WTC11 (cell line): Measurements from ENCODE around the gene CAD. TPM values are rescaled to one million over a fixed set of nuclear protein-coding genes. Genes with fewer than 3 reads are reported as not detected.
A peak's percentile ranks its signal among the peaks of the same experiment; 100 is the strongest.

Source experiments
- ATAC-seq: fragments of 200-7000 bp; cut with Tn5 transposase; 2 replicates; pipeline ENCODE4 v1.10.0; 2021; ENCODE audit warnings: mild to moderate bottlenecking, moderate library complexity
- CTCF ChIA-PET: fragments of 300-600 bp; sonication (Branson Sonifier 250); formaldehyde crosslinking; loops from one replicate; lab custom pipeline; 2021; ENCODE audit warnings: antibody characterized with exemption; lab: Charles Lee
- POLR2A ChIA-PET: fragments of 350-600 bp; sonication (Branson Sonifier 250); formaldehyde crosslinking; loops from one replicate; lab custom pipeline; 2021; ENCODE audit warnings: antibody characterized with exemption; lab: Charles Lee
- DNase-seq: peaks from one replicate; pipeline ENCODE4 v3.0.0; 2021; ENCODE audit warnings: low spot score
- H3K27ac Mint-ChIP-seq: 2 replicates; pipeline ENCODE4 v1.8.0; 2021; ENCODE audit warnings: mixed read lengths
- H3K27me3 Mint-ChIP-seq: 2 replicates; pipeline ENCODE4 v1.8.0; 2021; ENCODE audit warnings: low read depth, mild to moderate bottlenecking, moderate library complexity, mixed read lengths
- H3K36me3 Mint-ChIP-seq: 2 replicates; pipeline ENCODE4 v1.8.0; 2021; ENCODE audit warnings: mixed read lengths
- H3K4me1 Mint-ChIP-seq: 2 replicates; pipeline ENCODE4 v1.8.0; 2022; ENCODE audit warnings: mixed read lengths
- H3K4me3 Mint-ChIP-seq: 2 replicates; pipeline ENCODE4 v1.8.0; 2021; ENCODE audit warnings: mild to moderate bottlenecking, moderate library complexity, mixed read lengths
- H3K9me3 Mint-ChIP-seq: 2 replicates; pipeline ENCODE4 v1.8.0; 2021; ENCODE audit warnings: mixed read lengths
- CREM ChIP-seq: sonication (generic); formaldehyde crosslinking; IDR thresholded peaks from 2 replicates; pipeline ENCODE4 v1.8.1; 2022; ENCODE audit warnings: mild to moderate bottlenecking, missing genetic modification reagents, moderate library complexity
- MXD4 ChIP-seq: fragments of 250-450 bp; sonication (Bioruptor Pico); IDR thresholded peaks from 2 replicates; pipeline ENCODE4 v1.8.0; 2021; ENCODE audit warnings: mild to moderate bottlenecking, moderate library complexity, borderline replicate concordance
- NFATC4 ChIP-seq: fragments of 250-450 bp; sonication (Bioruptor Pico); IDR thresholded peaks from 2 replicates; pipeline ENCODE4 v1.9.0; 2021; ENCODE audit warnings: mild to moderate bottlenecking
- SMAD4 ChIP-seq: sonication (generic); formaldehyde crosslinking; IDR thresholded peaks from 2 replicates; pipeline ENCODE4 v1.8.0; 2022; ENCODE audit warnings: mild to moderate bottlenecking, missing genetic modification reagents
- ZBTB21 ChIP-seq: sonication (generic); formaldehyde crosslinking; IDR thresholded peaks from 2 replicates; pipeline ENCODE4 v1.8.1; 2023; ENCODE audit warnings: mild to moderate bottlenecking, missing genetic modification reagents, borderline replicate concordance
- ZMAT4 ChIP-seq: fragments of 250-450 bp; sonication (Bioruptor Pico); IDR thresholded peaks from 2 replicates; pipeline ENCODE4 v1.9.0; 2021; ENCODE audit warnings: mild to moderate bottlenecking
- ZNF671 ChIP-seq: fragments of 250-450 bp; sonication (Bioruptor Pico); IDR thresholded peaks from 2 replicates; pipeline ENCODE4 v1.8.0; 2021; ENCODE audit warnings: mild to moderate bottlenecking
- total RNA-seq: library from RNA; stranded (reverse); gene quantifications from 3 replicates; pipeline ENCODE4 v1.2.3, GENCODE V29; 2021
- TF ChIP-seq, protein P1 (sequence below): fragments of 250-450 bp; sonication (Bioruptor Pico); IDR thresholded peaks from 2 replicates; pipeline ENCODE4 v1.9.0; 2021; ENCODE audit warnings: mild to moderate bottlenecking
- TF ChIP-seq, protein P2 (sequence below): sonication (generic); formaldehyde crosslinking; IDR thresholded peaks from 2 replicates; pipeline ENCODE4 v1.8.0; 2022; ENCODE audit warnings: mild to moderate bottlenecking, missing genetic modification reagents
- TF ChIP-seq, protein P3 (sequence below): fragments of 200-600 bp; IDR thresholded peaks from 2 replicates; pipeline ENCODE4 v1.8.0; 2022; ENCODE audit warnings: antibody characterized with exemption
- TF ChIP-seq, protein P4 (sequence below): sonication (generic); formaldehyde crosslinking; IDR thresholded peaks from 2 replicates; pipeline ENCODE4 v1.8.1; 2023; ENCODE audit warnings: mild to moderate bottlenecking, moderate library complexity, missing genetic modification reagents
- TF ChIP-seq, protein P5 (sequence below): sonication (generic); formaldehyde crosslinking; IDR thresholded peaks from 2 replicates; pipeline ENCODE4 v1.8.0; 2023; ENCODE audit warnings: mild to moderate bottlenecking, missing genetic modification reagents

CAD gene
- total RNA-seq, 1 experiment from 2014 or later = 178 TPM

GRCh38 chr2:27247893-27248292, 30.7 kb downstream of the CAD start:
- no peak for ATAC-seq
- POLR2A ChIA-PET = interaction anchor here (1.3 kb wide), 1 partner anchor 114 kb away, joined by 4 read pairs; the partner anchor contains the start of gene PREB

More at GRCh38 chr2:27247893-27248292, 30.7 kb downstream of the CAD start:
- no peak for DNase-seq
- CTCF ChIA-PET = interaction anchor here (2.2 to 5.5 kb wide), 3 partner anchors 33 to 54 kb away, joined by 22 to 106 read pairs (median 74); partner anchors contain the start of gene TRIM54
- peaks cover 16% of the 10 kb centered on the region for H3K36me3 Mint-ChIP-seq
- no peak overlapping the region for H3K4me3 Mint-ChIP-seq
- no peak overlapping the region for H3K27ac Mint-ChIP-seq
- H3K9me3 Mint-ChIP-seq = no peaks in the 10 kb centered on the region
- peaks cover 7% of the 10 kb centered on the region for H3K27me3 Mint-ChIP-seq
- H3K4me1 Mint-ChIP-seq = peaks cover 18% of the 10 kb centered on the region
- TF ChIP-seq CREM (CRISPR knock-in tag) (no peak), MXD4 (CRISPR knock-in tag) (no peak), ZNF671 (peak; percentile 78), ZBTB21 (CRISPR knock-in tag) (no peak), SMAD4 (CRISPR knock-in tag) (no peak), NFATC4 (peak; percentile 65), ZMAT4 (CRISPR knock-in tag) (no peak)
- TF ChIP-seq, protein P1, sequence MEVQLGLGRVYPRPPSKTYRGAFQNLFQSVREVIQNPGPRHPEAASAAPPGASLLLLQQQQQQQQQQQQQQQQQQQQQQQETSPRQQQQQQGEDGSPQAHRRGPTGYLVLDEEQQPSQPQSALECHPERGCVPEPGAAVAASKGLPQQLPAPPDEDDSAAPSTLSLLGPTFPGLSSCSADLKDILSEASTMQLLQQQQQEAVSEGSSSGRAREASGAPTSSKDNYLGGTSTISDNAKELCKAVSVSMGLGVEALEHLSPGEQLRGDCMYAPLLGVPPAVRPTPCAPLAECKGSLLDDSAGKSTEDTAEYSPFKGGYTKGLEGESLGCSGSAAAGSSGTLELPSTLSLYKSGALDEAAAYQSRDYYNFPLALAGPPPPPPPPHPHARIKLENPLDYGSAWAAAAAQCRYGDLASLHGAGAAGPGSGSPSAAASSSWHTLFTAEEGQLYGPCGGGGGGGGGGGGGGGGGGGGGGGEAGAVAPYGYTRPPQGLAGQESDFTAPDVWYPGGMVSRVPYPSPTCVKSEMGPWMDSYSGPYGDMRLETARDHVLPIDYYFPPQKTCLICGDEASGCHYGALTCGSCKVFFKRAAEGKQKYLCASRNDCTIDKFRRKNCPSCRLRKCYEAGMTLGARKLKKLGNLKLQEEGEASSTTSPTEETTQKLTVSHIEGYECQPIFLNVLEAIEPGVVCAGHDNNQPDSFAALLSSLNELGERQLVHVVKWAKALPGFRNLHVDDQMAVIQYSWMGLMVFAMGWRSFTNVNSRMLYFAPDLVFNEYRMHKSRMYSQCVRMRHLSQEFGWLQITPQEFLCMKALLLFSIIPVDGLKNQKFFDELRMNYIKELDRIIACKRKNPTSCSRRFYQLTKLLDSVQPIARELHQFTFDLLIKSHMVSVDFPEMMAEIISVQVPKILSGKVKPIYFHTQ (CRISPR knock-in tag) = 0 out of 2 replicates have a peak, but pooled peaks have one; percentile 5
- TF ChIP-seq, protein P2, sequence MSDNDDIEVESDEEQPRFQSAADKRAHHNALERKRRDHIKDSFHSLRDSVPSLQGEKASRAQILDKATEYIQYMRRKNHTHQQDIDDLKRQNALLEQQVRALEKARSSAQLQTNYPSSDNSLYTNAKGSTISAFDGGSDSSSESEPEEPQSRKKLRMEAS = no peak
- TF ChIP-seq, protein P3, sequence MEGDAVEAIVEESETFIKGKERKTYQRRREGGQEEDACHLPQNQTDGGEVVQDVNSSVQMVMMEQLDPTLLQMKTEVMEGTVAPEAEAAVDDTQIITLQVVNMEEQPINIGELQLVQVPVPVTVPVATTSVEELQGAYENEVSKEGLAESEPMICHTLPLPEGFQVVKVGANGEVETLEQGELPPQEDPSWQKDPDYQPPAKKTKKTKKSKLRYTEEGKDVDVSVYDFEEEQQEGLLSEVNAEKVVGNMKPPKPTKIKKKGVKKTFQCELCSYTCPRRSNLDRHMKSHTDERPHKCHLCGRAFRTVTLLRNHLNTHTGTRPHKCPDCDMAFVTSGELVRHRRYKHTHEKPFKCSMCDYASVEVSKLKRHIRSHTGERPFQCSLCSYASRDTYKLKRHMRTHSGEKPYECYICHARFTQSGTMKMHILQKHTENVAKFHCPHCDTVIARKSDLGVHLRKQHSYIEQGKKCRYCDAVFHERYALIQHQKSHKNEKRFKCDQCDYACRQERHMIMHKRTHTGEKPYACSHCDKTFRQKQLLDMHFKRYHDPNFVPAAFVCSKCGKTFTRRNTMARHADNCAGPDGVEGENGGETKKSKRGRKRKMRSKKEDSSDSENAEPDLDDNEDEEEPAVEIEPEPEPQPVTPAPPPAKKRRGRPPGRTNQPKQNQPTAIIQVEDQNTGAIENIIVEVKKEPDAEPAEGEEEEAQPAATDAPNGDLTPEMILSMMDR = no peak
- TF ChIP-seq, protein P4, sequence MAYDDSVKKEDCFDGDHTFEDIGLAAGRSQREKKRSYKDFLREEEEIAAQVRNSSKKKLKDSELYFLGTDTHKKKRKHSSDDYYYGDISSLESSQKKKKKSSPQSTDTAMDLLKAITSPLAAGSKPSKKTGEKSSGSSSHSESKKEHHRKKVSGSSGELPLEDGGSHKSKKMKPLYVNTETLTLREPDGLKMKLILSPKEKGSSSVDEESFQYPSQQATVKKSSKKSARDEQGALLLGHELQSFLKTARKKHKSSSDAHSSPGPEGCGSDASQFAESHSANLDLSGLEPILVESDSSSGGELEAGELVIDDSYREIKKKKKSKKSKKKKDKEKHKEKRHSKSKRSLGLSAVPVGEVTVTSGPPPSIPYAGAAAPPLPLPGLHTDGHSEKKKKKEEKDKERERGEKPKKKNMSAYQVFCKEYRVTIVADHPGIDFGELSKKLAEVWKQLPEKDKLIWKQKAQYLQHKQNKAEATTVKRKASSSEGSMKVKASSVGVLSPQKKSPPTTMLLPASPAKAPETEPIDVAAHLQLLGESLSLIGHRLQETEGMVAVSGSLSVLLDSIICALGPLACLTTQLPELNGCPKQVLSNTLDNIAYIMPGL = no peak
- TF ChIP-seq, protein P5, sequence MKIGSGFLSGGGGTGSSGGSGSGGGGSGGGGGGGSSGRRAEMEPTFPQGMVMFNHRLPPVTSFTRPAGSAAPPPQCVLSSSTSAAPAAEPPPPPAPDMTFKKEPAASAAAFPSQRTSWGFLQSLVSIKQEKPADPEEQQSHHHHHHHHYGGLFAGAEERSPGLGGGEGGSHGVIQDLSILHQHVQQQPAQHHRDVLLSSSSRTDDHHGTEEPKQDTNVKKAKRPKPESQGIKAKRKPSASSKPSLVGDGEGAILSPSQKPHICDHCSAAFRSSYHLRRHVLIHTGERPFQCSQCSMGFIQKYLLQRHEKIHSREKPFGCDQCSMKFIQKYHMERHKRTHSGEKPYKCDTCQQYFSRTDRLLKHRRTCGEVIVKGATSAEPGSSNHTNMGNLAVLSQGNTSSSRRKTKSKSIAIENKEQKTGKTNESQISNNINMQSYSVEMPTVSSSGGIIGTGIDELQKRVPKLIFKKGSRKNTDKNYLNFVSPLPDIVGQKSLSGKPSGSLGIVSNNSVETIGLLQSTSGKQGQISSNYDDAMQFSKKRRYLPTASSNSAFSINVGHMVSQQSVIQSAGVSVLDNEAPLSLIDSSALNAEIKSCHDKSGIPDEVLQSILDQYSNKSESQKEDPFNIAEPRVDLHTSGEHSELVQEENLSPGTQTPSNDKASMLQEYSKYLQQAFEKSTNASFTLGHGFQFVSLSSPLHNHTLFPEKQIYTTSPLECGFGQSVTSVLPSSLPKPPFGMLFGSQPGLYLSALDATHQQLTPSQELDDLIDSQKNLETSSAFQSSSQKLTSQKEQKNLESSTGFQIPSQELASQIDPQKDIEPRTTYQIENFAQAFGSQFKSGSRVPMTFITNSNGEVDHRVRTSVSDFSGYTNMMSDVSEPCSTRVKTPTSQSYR (CRISPR knock-in tag) = no peak
